ENCODE results near the gene B3GNT8. TPM values are rescaled to one million over a fixed set of nuclear protein-coding genes. Genes with fewer than 3 reads are reported as not detected.

Gene B3GNT8
- total RNA-seq, 2 donors from 2014 or later: 3.9 to 4.7 TPM

- TF ChIP-seq, protein P1, sequence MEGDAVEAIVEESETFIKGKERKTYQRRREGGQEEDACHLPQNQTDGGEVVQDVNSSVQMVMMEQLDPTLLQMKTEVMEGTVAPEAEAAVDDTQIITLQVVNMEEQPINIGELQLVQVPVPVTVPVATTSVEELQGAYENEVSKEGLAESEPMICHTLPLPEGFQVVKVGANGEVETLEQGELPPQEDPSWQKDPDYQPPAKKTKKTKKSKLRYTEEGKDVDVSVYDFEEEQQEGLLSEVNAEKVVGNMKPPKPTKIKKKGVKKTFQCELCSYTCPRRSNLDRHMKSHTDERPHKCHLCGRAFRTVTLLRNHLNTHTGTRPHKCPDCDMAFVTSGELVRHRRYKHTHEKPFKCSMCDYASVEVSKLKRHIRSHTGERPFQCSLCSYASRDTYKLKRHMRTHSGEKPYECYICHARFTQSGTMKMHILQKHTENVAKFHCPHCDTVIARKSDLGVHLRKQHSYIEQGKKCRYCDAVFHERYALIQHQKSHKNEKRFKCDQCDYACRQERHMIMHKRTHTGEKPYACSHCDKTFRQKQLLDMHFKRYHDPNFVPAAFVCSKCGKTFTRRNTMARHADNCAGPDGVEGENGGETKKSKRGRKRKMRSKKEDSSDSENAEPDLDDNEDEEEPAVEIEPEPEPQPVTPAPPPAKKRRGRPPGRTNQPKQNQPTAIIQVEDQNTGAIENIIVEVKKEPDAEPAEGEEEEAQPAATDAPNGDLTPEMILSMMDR (conservative IDR thresholded peaks at IDR 0.05): no peak
- no peaks in the 10 kb centered on the region for H3K27me3 Mint-ChIP-seq (ENCODE audit: insufficient read depth)
- no peak overlapping the region for H3K4me3 Mint-ChIP-seq
- no peak for DNase-seq
- 89 to 94% methylated on average over 17 to 18 of the region's 18 CpGs for WGBS, 2 experiments (ENCODE audit: insufficient coverage in 1 of 2, insufficient read length in 1 of 2)
- Histone ChIP-seq H3K4me1 (ENCODE audit: control insufficient read depth, insufficient read depth, low read length) (no peaks in the 10 kb centered on the region), H3K9ac (ENCODE audit: extremely low read depth, low read length, poor library complexity, severe bottlenecking) (no peak overlapping the region), H3K27ac (ENCODE audit: low read depth, low read length) (no peak overlapping the region), H3K4me3 (ENCODE audit: low read length) (no peak overlapping the region), H3K36me3 (ENCODE audit: control insufficient read depth, insufficient read depth, low read length) (peaks cover 6% of the 10 kb centered on the region), H3K9me3 (ENCODE audit: control insufficient read depth, low read length) (no peaks in the 10 kb centered on the region), H3K27me3 (ENCODE audit: control insufficient read depth, insufficient read depth, low read length, poor library complexity, severe bottlenecking) (no peaks in the 10 kb centered on the region)
- H3K27ac Mint-ChIP-seq: no peak overlapping the region
- no peaks in the 10 kb centered on the region for H3K9me3 Mint-ChIP-seq
- peaks cover 44% of the 10 kb centered on the region for H3K36me3 Mint-ChIP-seq (ENCODE audit: low read depth)
- peaks cover 11% of the 10 kb centered on the region for H3K4me1 Mint-ChIP-seq
Observed at GRCh38 chr19:41422456-41422855, 4.7 kb downstream of the B3GNT8 start.

GRCh38 chr19:41421973-41422372 lies 5.2 kb downstream of the B3GNT8 start:
- no peaks in the 10 kb centered on the region for H3K27me3 Mint-ChIP-seq (ENCODE audit: insufficient read depth)
- peaks cover 6% of the 10 kb centered on the region for H3K36me3 ChIP-seq (ENCODE audit: control insufficient read depth, insufficient read depth, low read length)
- no peaks in the 10 kb centered on the region for H3K9me3 Mint-ChIP-seq
- H3K9me3 ChIP-seq (ENCODE audit: control insufficient read depth, low read length): no peaks in the 10 kb centered on the region
- H3K4me3 Mint-ChIP-seq: no peak overlapping the region
- no peaks in the 10 kb centered on the region for H3K27me3 ChIP-seq (ENCODE audit: control insufficient read depth, insufficient read depth, low read length, poor library complexity, severe bottlenecking)
- no peaks in the 10 kb centered on the region for H3K4me1 ChIP-seq (ENCODE audit: control insufficient read depth, insufficient read depth, low read length)
- no peak for DNase-seq
- H3K36me3 Mint-ChIP-seq (ENCODE audit: low read depth): peaks cover 49% of the 10 kb centered on the region
- H3K27ac ChIP-seq (ENCODE audit: low read depth, low read length): no peak overlapping the region
- TF ChIP-seq, protein P1 (conservative IDR thresholded peaks at IDR 0.05): no peak
- no peak overlapping the region for H3K9ac ChIP-seq (ENCODE audit: extremely low read depth, low read length, poor library complexity, severe bottlenecking)
- WGBS, 2 experiments (ENCODE audit: insufficient coverage in 1 of 2, insufficient read length in 1 of 2): 94 to 98% methylated on average over 17 to 18 of the region's 20 CpGs
- no peak overlapping the region for H3K4me3 ChIP-seq (ENCODE audit: low read length)
- H3K27ac Mint-ChIP-seq: no peak overlapping the region
- H3K4me1 Mint-ChIP-seq: peaks cover 9% of the 10 kb centered on the region

GRCh38 chr19:41421314-41421713 lies 5.9 kb downstream of the B3GNT8 start:
- Mint-ChIP-seq H3K4me1 (peaks cover 3% of the 10 kb centered on the region), H3K4me3 (no peak overlapping the region), H3K9me3 (no peaks in the 10 kb centered on the region), H3K27me3 (ENCODE audit: insufficient read depth) (no peaks in the 10 kb centered on the region), H3K27ac (peak overlapping the region; percentile 15), H3K36me3 (ENCODE audit: low read depth) (peaks cover 53% of the 10 kb centered on the region)
- TF ChIP-seq, protein P1 (conservative IDR thresholded peaks at IDR 0.05): no peak
- H3K4me3 ChIP-seq (ENCODE audit: low read length): no peak overlapping the region
- no peak for DNase-seq
- WGBS, 2 experiments (ENCODE audit: insufficient coverage in 1 of 2, insufficient read length in 1 of 2): 84 to 100% methylated on average over 1 to 6 of the region's 6 CpGs
- no peaks in the 10 kb centered on the region for H3K9me3 ChIP-seq (ENCODE audit: control insufficient read depth, low read length)
- no peaks in the 10 kb centered on the region for H3K27me3 ChIP-seq (ENCODE audit: control insufficient read depth, insufficient read depth, low read length, poor library complexity, severe bottlenecking)
- H3K27ac ChIP-seq (ENCODE audit: low read depth, low read length): no peak overlapping the region
- peaks cover 6% of the 10 kb centered on the region for H3K36me3 ChIP-seq (ENCODE audit: control insufficient read depth, insufficient read depth, low read length)
- no peak overlapping the region for H3K9ac ChIP-seq (ENCODE audit: extremely low read depth, low read length, poor library complexity, severe bottlenecking)
- H3K4me1 ChIP-seq (ENCODE audit: control insufficient read depth, insufficient read depth, low read length): no peaks in the 10 kb centered on the region
